IMR-90 (cell line): ENCODE data around the gene PARD3. TPM values are rescaled to one million over a fixed set of nuclear protein-coding genes. Genes with fewer than 3 reads are reported as not detected.

Experiments
- ATAC-seq: fragments of 200-7000 bp; cut with Tn5 transposase; 2 replicates; pipeline ENCODE4 v1.9.1; 2020; ENCODE audit warnings: low read depth, mild to moderate bottlenecking, moderate library complexity
- BruUV-seq: library from RNA; stranded (reverse); fragments of 400-500 nt; replicated peaks from 2 replicates; lab custom pipeline; 2021; lab: Mats Ljungman, UMichigan
- CTCF ChIA-PET: fragments of 300-600 bp; formaldehyde crosslinking; extraction: SDS; loops from one replicate; lab custom pipeline; 2021; ENCODE audit warnings: antibody characterized with exemption; lab: Yijun Ruan, JAX
- POLR2A ChIA-PET: fragments of 300-600 bp; sonication (Branson Sonifier 250); formaldehyde crosslinking; loops from one replicate; lab custom pipeline; 2022; ENCODE audit warnings: antibody characterized with exemption; ENCODE audit not compliant: unreplicated experiment; lab: Charles Lee
- DNase-seq: peaks from one replicate; pipeline ENCODE4 v3.0.0; 2013
- H2AFZ ChIP-seq: replicated peaks from 2 replicates; pipeline ENCODE3; 2013; ENCODE audit warnings: low read length, mild to moderate bottlenecking; ENCODE audit not compliant: poor library complexity
- H2AK5ac ChIP-seq: 2 replicates; pipeline ENCODE4 v1.6.1; 2013; ENCODE audit warnings: low read depth, low read length, inconsistent platforms
- H2AK9ac ChIP-seq: replicated peaks from 2 replicates; pipeline ENCODE3; 2013; ENCODE audit warnings: mild to moderate bottlenecking, low read depth, low read length, moderate library complexity; ENCODE audit not compliant: poor library complexity
- H2BK120ac ChIP-seq: 2 replicates; pipeline ENCODE4 v1.6.1; 2013; ENCODE audit warnings: low read depth, low read length, inconsistent platforms
- H2BK15ac ChIP-seq: 3 replicates; pipeline ENCODE4 v1.6.1; 2013; ENCODE audit warnings: low read depth, low read length, inconsistent platforms
- H2BK20ac ChIP-seq: 2 replicates; pipeline ENCODE4 v1.6.1; 2013; ENCODE audit warnings: low read depth, mild to moderate bottlenecking, inconsistent platforms, low read length, moderate library complexity
- H2BK5ac ChIP-seq: 2 replicates; pipeline ENCODE4 v1.6.1; 2013; ENCODE audit warnings: mild to moderate bottlenecking, low read depth, low read length, inconsistent platforms; ENCODE audit not compliant: poor library complexity, severe bottlenecking
- H3K14ac ChIP-seq: replicated peaks from 2 replicates; pipeline ENCODE4 v1.6.1; 2013; ENCODE audit warnings: low read depth, low read length, inconsistent platforms
- H3K18ac ChIP-seq: 2 replicates; pipeline ENCODE4 v1.6.1; 2013; ENCODE audit warnings: low read depth, low read length, control low read depth
- H3K23ac ChIP-seq: 2 replicates; pipeline ENCODE4 v1.6.1; 2013; ENCODE audit warnings: low read depth, low read length, inconsistent platforms
- H3K27ac ChIP-seq: 2 replicates; pipeline ENCODE4 v1.5.1; 2013; ENCODE audit warnings: mild to moderate bottlenecking, control low read depth, low read length; ENCODE audit not compliant: insufficient read depth
- H3K27me3 ChIP-seq: 2 replicates; pipeline ENCODE4 v1.6.1; 2013; ENCODE audit warnings: low read length; ENCODE audit not compliant: control insufficient read depth, insufficient read depth
- H3K36me3 ChIP-seq: 2 replicates; pipeline ENCODE4 v1.6.1; 2013; ENCODE audit warnings: low read length, mixed read lengths; ENCODE audit not compliant: control insufficient read depth, insufficient read depth
- H3K4ac ChIP-seq: 2 replicates; pipeline ENCODE4 v1.6.1; 2013; ENCODE audit warnings: low read depth, low read length, inconsistent platforms
- H3K4me1 ChIP-seq: 2 replicates; pipeline ENCODE4 v1.6.1; 2013; ENCODE audit warnings: low read length, mixed read lengths; ENCODE audit not compliant: control insufficient read depth, insufficient read depth
- H3K4me2 ChIP-seq: 2 replicates; pipeline ENCODE4 v1.6.1; 2013; ENCODE audit warnings: low read depth, mild to moderate bottlenecking, control low read depth, low read length, moderate library complexity
- H3K4me3 ChIP-seq: 2 replicates; pipeline ENCODE4 v1.5.1; 2013; ENCODE audit warnings: low read depth, mild to moderate bottlenecking, control low read depth, low read length, moderate library complexity; ENCODE audit not compliant: insufficient read depth
- H3K56ac ChIP-seq: 2 replicates; pipeline ENCODE4 v1.6.1; 2013; ENCODE audit warnings: low read length, inconsistent platforms; ENCODE audit not compliant: insufficient read depth; ENCODE audit errors: extremely low read depth
- H3K79me1 ChIP-seq, 2 experiments: 2 replicates each; pipeline ENCODE4 v1.6.1; 2013; ENCODE audit warnings: low read length in 2 of 2, inconsistent platforms in 1 of 2, low read depth in 1 of 2
- H3K9ac ChIP-seq: 2 replicates; pipeline ENCODE4 v1.6.1; 2013; ENCODE audit warnings: low read depth, low read length, control low read depth
- H3K9me1 ChIP-seq: 2 replicates; pipeline ENCODE4 v1.6.1; 2013; ENCODE audit warnings: low read length, inconsistent platforms; ENCODE audit not compliant: insufficient read depth
- H3K9me3 ChIP-seq: 2 replicates; pipeline ENCODE4 v1.6.1; 2013; ENCODE audit warnings: low read length; ENCODE audit not compliant: control insufficient read depth, insufficient read depth
- H4K20me1 ChIP-seq: 2 replicates; pipeline ENCODE4 v1.6.1; 2013; ENCODE audit warnings: low read length, inconsistent platforms; ENCODE audit not compliant: insufficient read depth
- H4K5ac ChIP-seq: 2 replicates; pipeline ENCODE4 v1.6.1; 2013; ENCODE audit warnings: mild to moderate bottlenecking, low read depth, low read length, control low read depth
- H4K8ac ChIP-seq, 2 experiments: 2 replicates each; pipeline ENCODE4 v1.6.1; 2013; ENCODE audit warnings: low read depth in 2 of 2, low read length in 2 of 2, control low read depth in 1 of 2, inconsistent platforms in 1 of 2
- H4K91ac ChIP-seq: 2 replicates; pipeline ENCODE4 v1.6.1; 2013; ENCODE audit warnings: low read depth, low read length, inconsistent platforms; ENCODE audit not compliant: insufficient read depth
- CTCF ChIP-seq: conservative IDR thresholded peaks from 2 replicates; pipeline ENCODE4 v1.5.1; 2012; ENCODE audit warnings: mild to moderate bottlenecking, low read depth, low read length, improper control_type of control experiment
- ELK1 ChIP-seq: fragments of 150-350 bp; IDR thresholded peaks from 2 replicates; pipeline ENCODE4 v1.6.1; 2016; ENCODE audit warnings: low read depth, mild to moderate bottlenecking, low read length, moderate library complexity, borderline replicate concordance
- MAZ ChIP-seq: IDR thresholded peaks from 2 replicates; pipeline ENCODE4 v1.6.1; 2012; ENCODE audit warnings: low read depth, mild to moderate bottlenecking, low read length, improper control_type of control experiment, moderate library complexity, borderline replicate concordance
- NFE2L2 ChIP-seq: fragments of 150-350 bp; IDR thresholded peaks from 2 replicates; pipeline ENCODE4 v1.6.1; 2016; ENCODE audit warnings: low read depth, mild to moderate bottlenecking, low read length
- RAD21 ChIP-seq: IDR thresholded peaks from 2 replicates; pipeline ENCODE4 v1.6.1; 2012; ENCODE audit warnings: low read length, improper control_type of control experiment
- RCOR1 ChIP-seq: IDR thresholded peaks from 2 replicates; pipeline ENCODE4 v1.6.1; 2012; ENCODE audit warnings: mild to moderate bottlenecking, low read length, improper control_type of control experiment; ENCODE audit not compliant: insufficient replicate concordance
- USF2 ChIP-seq: fragments of 150-350 bp; IDR thresholded peaks from 2 replicates; pipeline ENCODE4 v1.6.1; 2017; ENCODE audit warnings: mild to moderate bottlenecking, antibody characterized with exemption, low read length, low read depth
- WGBS, 2 experiments: methylation state at CpG; one replicate each; pipeline versions ENCODE4 v1.1.5 to v1.1.7; 2013; ENCODE audit warnings: missing lambda C conversion rate in 2 of 2; ENCODE audit not compliant: insufficient read length in 1 of 2; ENCODE audit errors: extremely low coverage in 2 of 2; 5-methylcytosine and 5-hydroxymethylcytosine counted together
- dilution Hi-C: fragments of 300-500 bp; cut with HindIII; formaldehyde crosslinking; loops from one replicate; pipeline ENCODE4 v1.14.3; 2018; ENCODE audit warnings: low sequenced_read_pairs; ENCODE audit not compliant: unreplicated experiment
- in situ Hi-C: fragments of 300-500 bp; cut with MboI; formaldehyde crosslinking; loops from 3 replicates; pipeline ENCODE4 v1.14.3; 2019; ENCODE audit warnings: low sequenced_read_pairs, inconsistent platforms, mixed read lengths
- intact Hi-C: fragments of 100-400 bp; cut with micrococcal nuclease; formaldehyde crosslinking; loops from 2 replicates; pipeline ENCODE4 v1.10.0; 2022
- polyA plus RNA-seq, 3 experiments: library from polyadenylated mRNA; depleted of rRNA; stranded (reverse); fragments of >200 nt; gene quantifications; 2 replicates each; pipeline ENCODE4 v1.2.3, GENCODE V29; 2012; ENCODE audit warnings: low replicate concordance in 1 of 3
- total RNA-seq: library from RNA; depleted of rRNA; stranded (reverse); fragments of >200 nt; gene quantifications from 2 replicates; pipeline ENCODE4 v1.2.3, GENCODE V29; 2012

The PARD3 gene
- total and polyA plus RNA-seq, 2 of the 4 experiments (the other 2 are of a cell fraction), result 14.6 to 37.5 TPM

GRCh38 chr10:34766266-34766600 lies 48.9 kb downstream of the PARD3 start:
- ChIA-PET POLR2A (no interaction called here), CTCF (no interaction called here)
- no peak overlapping the region for H2AFZ ChIP-seq
- H3K27me3 ChIP-seq, result no peaks in the 10 kb centered on the region
- dilution Hi-C loops (no loop called here), in situ Hi-C loops (no loop called here), intact Hi-C loops (no loop called here)
- H3K79me1 ChIP-seq, result peaks cover 13 to 68% of the 10 kb centered on the region in 2 experiments
- H3K14ac ChIP-seq, result no peak overlapping the region
- no peak overlapping the region for H3K56ac ChIP-seq
- no peak overlapping the region for H3K4ac ChIP-seq
- no peaks in the 10 kb centered on the region for H3K9me3 ChIP-seq
- H2BK15ac ChIP-seq, result no peak overlapping the region
- H2BK5ac ChIP-seq, result no peak overlapping the region
- DNase-seq (no peak), ATAC-seq (no peak)
- no peak overlapping the region for H2BK20ac ChIP-seq
- no peak overlapping the region for H3K18ac ChIP-seq
- no peak overlapping the region for H4K8ac ChIP-seq
- no peak overlapping the region for H3K4me2 ChIP-seq
- H2AK9ac ChIP-seq, result no peak overlapping the region
- no peak overlapping the region for H3K27ac ChIP-seq
- H4K91ac ChIP-seq, result no peak overlapping the region
- H3K23ac ChIP-seq, result no peak overlapping the region
- H3K9me1 ChIP-seq, result peaks cover 8% of the 10 kb centered on the region
- no peak overlapping the region for H3K4me3 ChIP-seq
- H4K20me1 ChIP-seq, result peaks cover 11% of the 10 kb centered on the region
- no peaks in the 10 kb centered on the region for H3K36me3 ChIP-seq
- TF ChIP-seq CTCF (no peak), MAZ (no peak), NFE2L2 (no peak), USF2 (no peak), ELK1 (no peak), RAD21 (no peak), RCOR1 (no peak)
- no peak overlapping the region for H2BK120ac ChIP-seq
- no CpG with 5 or more reads among the region's 1 CpG for WGBS, 2 experiments
- H4K5ac ChIP-seq, result no peak overlapping the region
- no peak overlapping the region for H3K9ac ChIP-seq
- H2AK5ac ChIP-seq, result no peak overlapping the region
- H3K4me1 ChIP-seq, result peaks cover 4% of the 10 kb centered on the region; the same call in 1 of the 2 replicates
- no TSS peak for BruUV-seq
